HG03280 (cell line): ENCODE results near the gene C16orf87.
"Not testable (repeated sequence)": the region's sequence is repeated elsewhere in the genome, so short reads cannot be mapped to it uniquely, and the experiment has no call there.

Experiments
- ATAC-seq: cut with Tn5 transposase; IDR thresholded peaks from one replicate; pipeline ENCODE4 v1.9.1; 2021; ENCODE audit warnings: mild to moderate bottlenecking, moderate library complexity; ENCODE audit not compliant: unreplicated experiment

The C16orf87 gene

GRCh38 chr16:46801428-46802049 lies 29.4 kb downstream of the C16orf87 start:
- ATAC-seq = no peak

DNA sequence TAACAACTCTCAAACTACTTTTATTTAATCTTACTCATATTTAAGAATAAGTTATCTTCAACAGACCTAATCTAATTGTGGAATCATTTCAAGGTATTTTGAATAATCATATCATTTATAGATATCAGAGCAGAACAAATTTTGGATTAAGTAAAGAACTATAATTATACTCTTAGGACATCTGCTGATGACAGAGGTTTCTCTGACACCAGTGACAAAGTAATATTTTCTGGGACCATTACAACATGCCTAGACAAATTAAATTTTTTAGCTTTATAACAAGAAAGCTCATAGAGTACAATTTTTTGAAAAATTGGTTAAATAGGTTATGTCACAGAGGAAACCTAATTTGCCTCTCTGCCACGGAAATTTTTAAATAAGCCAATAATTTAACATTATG lies 30.5 kb downstream of the C16orf87 start:
- no peak for ATAC-seq

- no peak for ATAC-seq
Observed at GRCh38 chr16:46797501-46797900, 33.5 kb downstream of the C16orf87 start.

DNA sequence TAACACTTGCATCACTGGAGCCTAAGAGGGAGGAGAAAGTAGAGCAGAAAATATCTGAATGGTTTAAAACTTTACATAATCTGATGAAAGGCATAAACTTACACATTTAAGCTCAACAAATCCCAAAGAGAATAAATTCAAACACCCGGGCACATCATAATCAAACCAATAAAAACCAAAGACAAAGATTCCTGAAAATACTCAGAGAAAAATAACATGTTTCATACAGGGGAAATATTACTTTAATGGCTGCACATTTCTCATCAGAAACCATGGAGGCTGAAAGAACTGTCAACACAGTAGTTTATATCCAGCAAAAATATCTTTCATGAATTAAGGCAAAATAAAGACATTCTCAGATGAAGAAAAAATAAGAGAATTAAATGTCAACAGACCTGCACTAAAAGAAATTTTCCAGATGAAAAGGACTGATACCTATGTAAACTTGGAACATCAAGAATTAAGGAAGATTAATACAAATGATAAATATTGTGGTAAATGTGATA lies 34.2 kb downstream of the C16orf87 start:
- ATAC-seq = no peak

DNA sequence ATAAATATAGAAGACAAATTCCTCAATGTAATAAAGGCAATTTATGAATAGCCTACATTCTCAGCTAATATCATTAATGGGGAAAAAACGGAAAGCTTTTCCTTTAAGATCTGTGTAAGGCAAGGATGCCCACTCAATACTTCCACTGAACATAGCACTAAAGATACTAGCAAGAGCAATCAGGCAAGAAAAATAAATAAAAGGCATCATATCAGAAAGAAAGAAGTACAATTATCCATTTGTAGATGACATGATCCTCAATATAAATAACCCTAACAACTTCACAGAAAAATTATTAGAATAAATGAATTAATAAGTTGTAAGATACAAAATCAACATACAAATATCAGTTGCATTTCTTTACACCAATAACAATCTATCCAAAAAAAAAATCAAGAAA lies 37.1 kb downstream of the C16orf87 start:
- no peak for ATAC-seq

DNA sequence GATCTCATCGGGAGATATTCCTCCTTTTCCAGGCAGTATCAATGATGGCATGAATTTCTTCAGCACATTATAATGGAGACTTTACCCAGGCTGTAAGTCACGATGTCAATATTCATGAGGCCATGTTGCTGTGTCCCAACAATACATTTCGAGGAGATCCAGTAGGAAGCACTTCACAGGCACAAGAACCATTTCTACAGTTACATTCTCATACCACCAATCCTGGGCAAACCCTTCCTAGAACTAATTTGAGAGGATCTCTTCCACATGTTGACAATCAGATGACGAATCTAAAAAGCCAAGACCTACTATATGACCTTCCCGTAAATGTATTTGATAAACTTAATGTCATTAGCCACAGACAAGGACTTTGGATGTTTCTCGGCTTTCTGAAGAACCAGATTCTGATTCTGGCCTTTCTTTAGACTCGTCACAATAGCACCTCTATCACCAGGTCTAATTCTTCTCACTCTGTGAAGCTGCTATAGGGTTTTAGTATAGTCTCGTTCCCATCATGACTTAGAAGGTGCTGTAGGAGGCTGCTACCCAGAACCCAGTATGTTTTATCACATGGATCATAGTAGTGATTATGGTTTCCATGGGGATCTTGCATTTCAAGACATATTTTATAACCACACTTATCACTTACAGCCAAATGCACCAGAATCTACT lies 40.2 kb downstream of the C16orf87 start:
- no peak for ATAC-seq

GRCh38 chr16:46789499-46790414 lies 41.2 kb downstream of the C16orf87 start:
- peak; percentile 91 for ATAC-seq

- ATAC-seq = no peak
Observed at GRCh38 chr16:46788891-46789474, 42.0 kb downstream of the C16orf87 start.

- ATAC-seq = no peak
Observed at GRCh38 chr16:46787909-46788308, 43.1 kb downstream of the C16orf87 start.

DNA sequence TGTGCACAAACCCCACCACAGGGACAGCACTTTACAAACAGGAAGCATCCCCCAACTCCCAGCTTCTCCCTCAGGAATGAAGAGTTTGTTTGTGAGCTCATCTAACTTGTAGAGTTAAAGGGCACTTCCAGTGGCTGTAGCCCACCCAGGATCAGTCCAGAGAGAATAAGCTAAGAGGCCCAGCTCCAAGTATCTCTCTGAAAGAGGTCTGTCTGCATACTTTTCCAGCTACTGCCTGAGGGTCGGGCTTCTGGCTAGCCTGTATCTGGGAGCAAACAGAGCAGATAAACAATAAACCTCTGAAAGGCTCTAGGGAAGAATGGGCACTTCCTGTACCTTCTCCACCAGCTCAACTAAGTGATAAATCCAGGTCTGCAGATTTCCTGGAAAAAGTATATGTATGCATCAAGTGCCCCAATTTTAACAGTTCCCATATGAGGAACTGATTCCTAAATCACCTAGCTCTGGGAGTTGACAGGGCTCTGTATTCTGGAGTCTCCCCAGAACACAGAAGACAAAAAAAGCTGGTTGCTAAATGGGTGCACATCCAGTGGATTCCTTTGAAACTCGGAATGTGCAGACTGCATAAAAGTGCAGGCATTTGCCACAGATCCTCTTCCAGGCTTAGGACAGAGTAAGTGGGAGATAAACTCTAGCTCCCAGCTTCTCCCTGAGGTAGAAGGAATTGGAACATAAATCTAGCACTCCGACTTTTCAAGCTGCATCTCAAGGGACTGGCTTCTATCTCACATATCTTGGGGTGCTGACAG lies 45.7 kb downstream of the C16orf87 start:
- ATAC-seq = no peak

DNA sequence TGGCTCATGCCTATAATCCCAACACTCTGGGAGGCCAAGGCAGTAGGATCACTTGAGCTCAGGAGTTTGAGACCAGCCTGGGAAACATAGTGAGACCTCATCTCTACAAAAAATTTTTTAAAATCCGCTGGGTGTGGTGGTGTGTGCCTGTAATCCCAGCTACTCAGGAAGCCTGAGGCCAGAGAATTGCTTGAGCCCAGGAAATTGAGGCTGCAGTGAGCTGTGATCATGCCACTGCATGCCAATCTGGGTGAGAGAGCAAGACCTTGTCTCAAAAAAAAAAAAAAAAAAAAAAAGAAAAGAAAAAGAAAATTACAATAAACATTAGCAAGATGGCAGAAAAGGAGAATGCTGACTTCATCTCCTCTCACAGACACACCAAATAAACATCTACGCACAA lies 46.4 kb downstream of the C16orf87 start:
- not testable (repeated sequence) for ATAC-seq

DNA sequence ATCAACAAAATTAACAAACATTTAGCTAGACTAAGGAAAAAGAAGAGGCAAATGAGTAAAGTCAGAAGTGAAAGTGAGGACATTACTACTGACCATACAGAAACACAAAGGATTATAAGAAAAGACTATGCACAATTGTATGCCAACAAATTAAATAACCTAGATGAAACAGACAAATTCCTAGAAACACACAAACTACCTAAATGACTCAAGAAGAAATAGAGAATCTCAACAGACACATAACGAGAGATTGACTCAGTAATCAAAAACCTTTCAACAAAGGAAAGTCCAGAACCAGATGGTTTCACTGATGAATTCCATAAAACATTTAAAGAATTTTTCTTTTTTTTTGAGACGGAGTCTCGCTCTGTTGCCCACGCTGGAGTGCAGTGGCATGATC lies 47.2 kb downstream of the C16orf87 start:
- ATAC-seq = no peak

- no peak for ATAC-seq
Observed at GRCh38 chr16:46782320-46782719, 48.7 kb downstream of the C16orf87 start.

DNA sequence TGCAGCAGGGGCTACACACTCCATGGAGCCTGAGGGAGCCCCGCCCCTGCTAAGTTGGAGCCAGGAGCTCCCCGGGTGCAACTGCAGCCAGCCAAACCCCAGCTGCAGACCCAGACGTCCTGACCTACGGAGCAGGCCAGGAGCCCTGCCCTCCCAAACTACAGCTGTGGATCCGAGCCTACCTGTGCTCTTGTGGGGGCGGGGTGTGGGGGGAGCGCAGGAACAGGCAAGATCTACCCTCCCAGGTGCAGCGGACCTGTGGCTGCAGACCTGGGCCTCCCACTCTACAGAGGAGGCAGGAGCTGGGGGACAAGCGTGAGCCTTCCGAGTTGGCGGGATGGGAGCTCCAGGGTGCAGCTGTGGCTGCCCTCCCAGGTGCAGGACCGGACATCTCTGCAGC lies 53.2 kb downstream of the C16orf87 start:
- ATAC-seq = no peak

DNA sequence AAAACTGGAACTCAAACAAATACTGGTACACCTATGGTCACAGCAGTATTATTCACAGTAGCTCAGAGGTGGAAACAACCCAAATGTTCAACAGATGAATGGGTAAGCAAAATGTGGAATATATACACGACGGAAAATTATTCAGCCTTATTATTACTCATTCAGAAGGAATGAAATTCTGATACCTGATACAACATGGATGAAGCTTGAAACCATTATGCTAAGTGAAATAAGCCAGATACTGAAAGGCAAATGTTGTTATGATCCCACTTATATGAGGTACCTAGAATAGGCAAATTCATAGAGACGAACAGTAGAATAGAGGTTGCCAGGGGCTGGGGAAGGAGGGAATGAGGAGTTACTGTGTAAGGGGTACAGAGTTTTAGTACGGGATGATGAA lies 55.8 kb downstream of the C16orf87 start:
- ATAC-seq = no peak

DNA sequence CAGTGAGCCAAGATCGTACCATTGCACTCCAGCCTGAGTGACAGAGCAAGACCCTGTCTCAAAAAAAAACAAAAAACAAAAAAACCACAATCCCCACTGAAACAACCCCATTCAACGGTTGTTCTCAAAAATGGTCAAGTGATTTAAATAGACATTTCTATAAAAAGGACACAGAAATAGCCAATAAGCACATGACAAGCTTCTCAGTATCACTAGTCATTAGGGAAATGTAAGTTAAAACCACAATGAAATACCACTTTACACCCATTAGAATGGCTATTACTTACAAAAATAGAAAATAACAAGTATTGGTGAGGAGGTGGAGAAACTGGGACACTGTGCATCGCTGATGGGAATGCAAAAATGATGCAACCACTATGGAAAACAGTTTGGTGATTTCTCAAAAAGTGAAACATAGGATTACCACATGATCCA lies 56.2 kb downstream of the C16orf87 start:
- ATAC-seq = no peak

GRCh38 chr16:46772463-46772862 lies 58.5 kb downstream of the C16orf87 start:
- ATAC-seq = no peak

DNA sequence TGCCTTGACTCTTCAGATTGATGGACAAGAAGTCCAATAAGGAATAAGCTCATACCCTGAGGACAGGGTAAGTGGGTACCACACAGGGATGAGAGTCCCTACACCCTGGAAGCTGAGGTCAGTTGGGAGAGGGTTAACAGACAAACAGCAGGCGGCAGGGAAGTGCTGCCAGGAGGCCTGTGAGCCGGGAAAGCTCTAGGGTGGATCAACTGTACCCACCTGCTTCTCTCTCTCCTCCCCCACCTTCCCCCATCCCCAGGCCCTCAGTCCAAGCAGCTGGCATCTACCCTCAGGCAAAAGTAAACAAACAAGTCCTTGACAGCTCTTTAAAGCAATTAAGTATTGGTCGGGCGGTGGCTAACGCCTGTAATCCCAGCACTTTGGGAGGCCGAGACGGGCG lies 62.2 kb downstream of the C16orf87 start:
- ATAC-seq = no peak

DNA sequence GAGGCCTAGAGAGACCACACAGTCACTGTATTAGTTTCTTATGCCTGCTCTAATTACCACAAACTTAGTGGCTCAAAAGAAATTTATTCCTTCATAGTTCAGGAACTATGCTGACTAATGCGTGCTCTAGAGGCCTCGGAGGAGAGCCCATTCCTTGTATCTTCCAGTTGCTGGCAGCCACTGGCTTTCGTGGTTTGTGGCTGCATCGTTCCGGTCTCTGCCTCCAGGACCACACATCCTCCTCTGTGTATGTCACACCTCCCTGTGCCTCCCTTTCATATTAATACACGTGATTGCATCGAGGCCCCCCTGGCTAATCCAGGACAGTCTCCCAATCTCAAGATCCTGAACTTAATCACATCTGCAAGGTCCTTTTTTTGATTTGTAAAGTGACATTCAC lies 65.9 kb downstream of the C16orf87 start:
- ATAC-seq = no peak

DNA sequence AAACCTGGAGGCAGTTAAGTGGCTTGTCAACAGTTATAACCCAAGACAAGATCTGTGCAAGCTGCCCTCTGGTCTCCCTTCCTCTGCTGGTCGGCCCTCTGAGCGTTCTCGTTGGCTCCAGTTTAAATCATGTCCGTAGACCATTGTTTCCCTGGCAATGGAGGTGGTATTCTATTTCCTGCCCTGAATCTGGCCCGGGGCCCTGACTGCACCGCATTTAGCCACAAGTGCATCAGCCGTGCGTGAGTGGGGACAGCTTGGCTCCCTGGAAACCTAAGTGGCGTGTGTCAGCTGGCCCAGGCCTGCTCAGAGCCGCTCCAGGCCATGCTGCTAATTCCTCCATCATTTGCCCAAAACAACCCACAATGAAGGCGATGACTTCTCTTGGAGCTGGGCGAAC lies 67.8 kb downstream of the C16orf87 start:
- ATAC-seq = no peak
